ENCODE results near the gene IDE.
"Not testable (repeated sequence)": the region's sequence is repeated elsewhere in the genome, so short reads cannot be mapped to it uniquely, and the experiment has no call there.

Gene IDE

DNA sequence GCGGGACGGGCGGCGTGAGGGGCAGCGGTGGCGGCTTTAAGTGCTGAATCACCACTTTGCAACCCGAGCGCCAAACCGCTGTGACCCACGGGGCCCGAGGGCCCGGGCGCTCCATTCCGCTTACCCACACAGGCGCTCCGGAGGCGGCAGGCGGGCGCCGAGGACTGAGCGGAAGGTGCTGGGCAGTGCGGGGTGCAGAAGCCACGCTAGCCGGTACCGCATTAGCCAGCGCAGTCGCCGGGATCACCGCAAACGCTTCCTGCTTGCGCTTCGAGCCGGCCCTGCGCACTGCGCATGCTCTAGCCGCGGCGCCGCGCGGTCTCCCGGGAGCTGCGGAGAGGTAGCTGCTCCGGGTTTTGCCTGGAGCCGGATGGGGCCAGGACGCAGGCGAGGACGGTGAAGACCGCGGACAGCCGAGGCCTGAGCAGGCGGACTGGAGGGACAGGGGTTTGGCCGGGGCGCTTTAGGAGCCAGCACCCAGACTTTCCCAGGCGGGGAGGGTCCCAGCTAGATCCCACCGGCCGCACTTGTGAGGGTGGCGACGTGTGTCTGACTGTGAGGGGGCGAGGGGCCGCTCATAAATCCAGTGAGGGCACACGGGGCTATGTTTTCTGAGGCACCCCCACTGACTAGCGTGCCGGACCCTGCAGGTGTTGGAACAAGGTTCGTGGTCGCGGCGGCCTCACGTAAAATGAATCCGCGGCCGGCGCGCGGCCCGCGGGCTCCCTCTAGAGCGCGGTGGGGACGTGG, at the start of gene IDE:
TSS of gene IDE (minus strand) at position 296 of the 750 bp plus-strand sequence. CDS start at position 222, 74 bp downstream.
- peak; percentile 70 for DNase-seq (ENCODE audit: low read depth in 1 of 2, low spot score in 1 of 2)

DNA sequence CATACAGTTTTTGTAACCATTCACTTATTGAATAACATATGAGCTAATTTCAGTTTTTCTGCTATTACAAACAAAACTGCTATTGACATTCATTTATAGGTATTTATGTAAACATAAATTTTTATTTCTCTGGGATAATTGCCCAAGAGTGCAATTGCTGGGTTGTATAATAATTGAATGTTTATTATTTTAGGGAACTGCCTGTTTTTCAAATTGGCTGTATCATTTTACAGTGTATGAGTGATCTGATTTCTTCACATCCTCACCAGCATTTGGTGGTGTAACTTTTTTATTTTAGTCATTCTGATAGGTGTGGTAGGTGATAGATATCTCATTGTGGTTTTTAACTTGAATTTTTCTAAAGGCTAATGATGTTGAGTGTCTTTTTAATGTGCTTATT, 45.5 kb upstream of the IDE start:
- no peak for DNase-seq (ENCODE audit: low read depth in 1 of 2, low spot score in 1 of 2)

DNA sequence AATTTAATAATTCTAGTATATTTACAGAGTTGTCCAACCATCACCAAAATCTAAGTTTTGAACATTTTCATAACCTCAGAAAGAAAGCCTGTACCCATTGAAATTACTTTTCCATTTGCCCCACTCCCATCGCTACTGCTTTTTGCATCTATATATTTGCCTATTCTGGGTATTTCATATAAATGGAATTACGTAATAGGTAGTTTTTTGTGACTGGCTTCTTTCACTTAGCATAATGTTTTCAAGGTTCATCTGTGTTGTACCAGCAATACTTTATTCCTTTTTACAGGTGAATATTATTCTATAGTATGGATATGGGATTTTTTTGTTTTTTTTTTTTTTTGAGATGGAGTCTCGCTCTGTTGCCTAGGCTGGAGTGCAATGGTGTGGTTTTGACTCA, 41.6 kb upstream of the IDE start:
- DNase-seq (ENCODE audit: low read depth in 1 of 2, low spot score in 1 of 2) = no peak

DNA sequence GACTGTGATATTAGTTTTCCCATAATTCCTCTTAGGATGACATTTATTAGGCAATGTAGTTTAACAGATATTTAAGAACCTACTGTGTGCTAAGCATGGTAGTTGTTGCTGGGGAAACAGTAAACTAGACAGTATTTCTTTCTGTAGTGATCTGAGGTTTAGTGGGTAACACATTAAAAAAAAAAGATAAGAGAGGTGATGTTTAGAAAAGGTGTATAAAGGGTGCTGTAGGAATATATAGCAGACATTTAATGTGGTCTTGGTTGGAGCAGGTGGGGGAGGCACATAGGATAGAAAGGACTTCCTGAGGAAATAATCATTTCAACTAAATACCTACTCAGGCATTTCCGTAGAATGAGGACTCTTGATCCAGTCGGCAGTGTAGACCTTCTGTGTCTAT, 30.9 kb upstream of the IDE start:
- no peak for DNase-seq (ENCODE audit: low read depth in 1 of 2, low spot score in 1 of 2)

DNA sequence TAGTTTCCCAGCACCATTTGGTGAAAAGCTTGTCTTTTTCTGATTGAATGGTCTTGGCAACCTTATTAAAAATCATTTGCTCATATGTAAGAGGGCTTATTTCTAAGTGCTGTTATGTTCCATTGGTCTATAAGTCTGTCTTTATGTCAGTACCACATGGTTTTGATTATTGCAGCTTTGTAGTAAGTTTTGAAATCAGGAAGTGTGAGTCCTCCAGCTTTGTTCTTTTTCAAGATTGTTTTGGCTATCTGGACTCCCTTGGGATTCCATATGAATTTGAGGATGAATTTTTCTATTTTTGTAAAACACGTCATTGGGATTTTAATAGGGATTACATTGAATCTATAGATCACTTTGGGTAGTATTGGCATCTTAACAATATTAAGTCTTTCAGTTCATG, 24.4 kb upstream of the IDE start:
- no peak for DNase-seq (ENCODE audit: low read depth in 1 of 2, low spot score in 1 of 2)

DNA sequence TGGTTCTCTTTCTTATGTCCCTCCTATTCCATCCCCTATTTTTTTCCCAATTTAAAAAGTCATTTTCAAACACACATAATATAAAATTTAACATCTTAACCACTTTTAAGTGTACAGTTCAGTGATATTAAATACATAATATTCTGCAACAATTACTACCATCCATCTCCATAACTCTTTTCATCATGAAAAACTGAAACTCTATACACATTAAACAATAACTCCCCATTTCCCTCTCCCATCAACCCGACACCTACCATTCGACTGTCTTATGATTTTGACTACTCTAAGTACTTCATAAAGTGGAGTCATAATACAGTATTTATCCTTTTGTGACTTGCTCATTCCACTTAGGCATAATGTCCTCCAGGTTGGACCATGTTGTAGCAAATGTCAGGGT, 21.6 kb upstream of the IDE start:
- no peak for DNase-seq (ENCODE audit: low read depth in 1 of 2, low spot score in 1 of 2)

DNA sequence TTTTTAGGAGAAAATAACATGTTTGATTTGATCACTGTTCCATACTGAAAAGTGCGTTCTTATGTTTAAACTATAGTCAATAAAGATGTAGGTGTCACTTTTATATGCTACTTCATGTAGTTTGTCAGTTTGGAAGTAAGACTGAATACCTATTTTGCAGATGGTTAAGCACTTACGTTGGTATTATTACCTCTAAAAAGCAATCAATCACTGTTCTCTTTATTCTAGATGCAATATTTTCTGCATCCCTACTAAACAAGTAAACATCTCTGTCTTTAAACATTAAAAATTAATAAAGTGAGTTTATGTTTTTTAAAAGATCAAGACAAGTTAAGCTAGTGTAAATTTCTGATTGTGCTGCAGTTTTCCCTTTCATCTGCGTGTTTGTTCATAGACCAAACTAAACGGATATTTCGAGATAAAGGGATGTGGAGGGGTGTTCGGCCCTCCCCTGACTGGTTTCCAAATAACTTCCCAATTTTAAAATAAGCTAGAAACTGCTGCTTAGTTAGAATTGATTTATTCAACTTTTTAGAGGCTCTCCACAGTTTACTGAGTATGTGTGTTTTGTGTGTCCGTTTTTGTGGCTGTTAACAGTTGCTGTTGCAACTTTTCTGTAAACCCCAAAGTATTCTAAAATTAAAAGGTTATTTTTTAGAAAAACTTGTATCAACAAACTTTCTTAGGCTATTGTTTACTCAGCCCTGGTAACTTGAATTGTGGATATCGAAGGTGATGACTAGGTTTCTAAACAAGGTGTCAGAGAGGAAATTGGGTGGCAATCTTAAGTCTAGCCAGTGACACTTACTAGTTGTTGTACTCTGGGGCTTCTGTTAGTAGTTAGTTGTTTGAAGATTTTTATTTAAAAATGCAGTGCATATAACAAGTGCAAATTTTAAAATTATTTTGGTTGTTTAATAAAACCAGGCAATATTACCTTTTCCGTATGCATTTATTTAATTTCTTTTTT, 20.0 kb upstream of the IDE start:
- no peak for DNase-seq (ENCODE audit: low read depth in 1 of 2, low spot score in 1 of 2)

DNA sequence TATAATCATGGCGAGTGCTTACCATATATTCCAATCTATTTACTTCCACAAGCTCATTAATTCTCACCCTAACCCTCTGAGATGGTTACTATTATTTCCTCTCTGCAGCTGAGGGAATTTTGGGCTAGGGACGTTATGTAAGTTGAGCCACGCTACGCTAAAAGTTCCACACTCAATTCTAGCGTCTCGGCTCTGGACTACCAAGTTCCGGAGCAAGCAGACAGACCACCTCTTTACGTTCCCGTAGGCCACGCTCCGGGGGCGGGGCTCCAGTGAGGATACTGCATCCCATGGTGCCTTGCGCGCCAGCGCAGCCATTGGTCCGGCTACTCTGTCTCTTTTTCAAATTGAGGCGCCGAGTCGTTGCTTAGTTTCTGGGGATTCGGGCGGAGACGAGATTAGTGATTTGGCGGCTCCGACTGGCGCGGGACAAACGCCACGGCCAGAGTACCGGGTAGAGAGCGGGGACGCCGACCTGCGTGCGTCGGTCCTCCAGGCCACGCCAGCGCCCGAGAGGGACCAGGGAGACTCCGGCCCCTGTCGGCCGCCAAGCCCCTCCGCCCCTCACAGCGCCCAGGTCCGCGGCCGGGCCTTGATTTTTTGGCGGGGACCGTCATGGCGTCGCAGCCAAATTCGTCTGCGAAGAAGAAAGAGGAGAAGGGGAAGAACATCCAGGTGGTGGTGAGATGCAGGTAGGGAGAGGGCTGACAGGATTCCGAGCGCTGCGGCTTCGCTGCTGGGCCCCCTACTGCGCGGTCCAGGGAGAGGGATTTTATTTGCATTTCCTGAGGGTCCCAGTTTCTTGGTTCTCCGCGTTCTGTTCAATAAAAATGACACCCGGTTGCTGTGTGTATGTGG, 19.1 kb upstream of the IDE start, which contains the start of gene KIF11:
TSS of gene KIF11 (plus strand) at position 370 of the 858 bp plus-strand sequence. CDS start at position 616, 246 bp downstream.
- DNase-seq (ENCODE audit: low read depth in 1 of 2, low spot score in 1 of 2) = peak; percentile 92 to 97

DNA sequence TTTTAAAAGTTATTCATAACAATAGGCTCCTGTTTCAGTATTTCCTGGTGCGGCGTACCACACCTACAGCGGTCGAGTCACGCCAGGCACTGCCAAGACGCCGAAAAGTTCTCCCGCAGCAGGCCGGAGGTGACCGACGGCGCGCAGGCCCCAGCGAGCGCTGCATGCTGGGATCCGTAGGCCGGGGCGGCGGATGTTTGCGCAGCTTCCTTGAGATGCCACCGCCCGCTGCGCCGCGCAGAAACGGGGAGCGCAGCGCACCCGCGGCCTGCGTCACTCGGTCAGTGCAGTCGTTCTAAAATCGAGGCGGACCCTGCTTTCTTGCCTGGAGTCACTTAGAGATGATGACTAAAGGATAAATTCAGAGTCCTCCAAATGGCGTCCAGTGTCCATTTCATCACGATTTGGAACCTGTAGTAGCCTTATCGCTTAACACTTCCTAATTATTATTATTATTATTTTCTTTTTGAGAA, 17.7 kb upstream of the IDE start:
- DNase-seq (ENCODE audit: low read depth in 1 of 2, low spot score in 1 of 2) = peak; percentile 72 to 80

DNA sequence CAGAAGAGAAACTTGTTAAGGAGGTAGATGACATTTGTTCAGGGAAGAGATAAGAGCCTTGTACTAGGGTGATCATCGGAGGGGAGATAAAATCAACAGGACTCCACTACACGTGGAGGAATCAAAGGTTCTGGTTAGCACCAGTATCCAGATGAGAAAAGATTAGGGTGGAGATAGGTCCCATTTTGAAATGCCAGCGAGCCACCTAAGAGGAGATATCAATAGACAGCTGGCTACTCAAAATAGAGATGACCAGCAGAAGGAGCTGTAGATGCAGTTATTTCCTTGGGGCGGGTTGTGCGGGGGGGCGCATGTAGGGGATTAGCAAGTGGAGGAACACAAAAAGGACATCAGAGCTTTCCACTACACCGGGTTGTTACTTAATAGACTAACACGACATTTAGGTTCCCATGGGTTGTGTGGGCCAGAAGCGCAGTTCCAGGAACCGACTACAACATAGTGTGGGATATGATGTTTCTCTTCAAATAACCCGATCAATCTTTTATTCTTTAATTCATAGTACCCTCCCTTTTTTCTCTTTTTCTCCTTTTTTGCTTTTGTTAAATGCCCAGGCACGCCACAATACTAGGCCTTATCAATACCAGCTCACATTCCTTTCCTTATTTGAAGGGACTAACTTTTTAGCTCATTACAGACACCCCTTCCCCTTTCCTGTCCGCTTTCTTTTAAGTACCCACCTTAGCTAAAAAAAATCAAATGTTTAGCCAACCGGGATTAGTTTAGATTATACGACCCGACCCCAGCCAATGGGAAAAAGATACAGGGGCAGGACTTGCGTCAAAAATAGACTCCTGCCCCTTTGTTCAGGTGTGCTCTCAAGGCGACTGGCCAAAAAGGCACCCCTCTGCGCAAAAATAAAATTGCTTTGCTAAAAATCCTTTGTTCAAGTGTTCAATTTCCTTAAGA, 17.0 kb upstream of the IDE start:
- no peak for DNase-seq (ENCODE audit: low read depth in 1 of 2, low spot score in 1 of 2)

DNA sequence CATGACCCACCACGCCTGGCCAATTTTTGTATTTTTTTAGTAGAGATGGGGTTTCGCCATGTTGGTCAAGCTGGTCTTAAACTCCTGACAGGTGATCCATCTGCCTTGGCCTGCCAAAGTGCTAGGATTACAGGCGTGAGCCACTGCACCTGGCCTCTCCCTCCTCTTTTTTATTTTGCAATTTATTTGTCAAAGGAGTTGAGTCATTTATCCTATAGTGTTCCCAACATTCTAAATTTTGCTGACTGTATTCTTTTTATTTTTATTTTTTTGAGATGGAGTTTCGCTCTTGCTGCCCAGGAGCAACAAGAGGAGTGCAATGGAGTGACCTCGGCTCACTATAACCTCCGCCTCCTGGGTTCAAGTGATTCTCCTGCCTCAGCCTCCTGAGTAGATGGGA, 8.5 kb upstream of the IDE start:
- DNase-seq (ENCODE audit: low read depth in 1 of 2, low spot score in 1 of 2) = not testable (repeated sequence)

DNA sequence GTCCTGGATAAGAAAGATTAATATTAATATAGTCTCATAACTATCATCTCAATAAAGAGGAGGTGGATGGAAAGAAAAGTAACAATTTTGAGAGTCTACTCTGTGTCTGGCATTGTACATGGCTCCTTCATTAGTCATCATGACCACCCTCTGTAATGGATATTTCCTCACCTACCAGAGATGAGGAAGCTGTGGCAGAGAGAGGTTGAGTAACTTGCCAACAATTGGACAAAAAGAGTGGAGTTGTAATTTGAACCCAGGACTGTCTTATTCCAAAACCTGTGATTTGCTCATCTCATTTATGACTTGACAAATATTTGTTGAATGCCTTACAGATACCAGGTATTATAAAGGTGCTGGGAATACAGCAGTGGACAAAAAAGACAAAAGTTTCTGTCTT, 2.1 kb upstream of the IDE start:
- no peak for DNase-seq (ENCODE audit: low read depth in 1 of 2, low spot score in 1 of 2)

DNA sequence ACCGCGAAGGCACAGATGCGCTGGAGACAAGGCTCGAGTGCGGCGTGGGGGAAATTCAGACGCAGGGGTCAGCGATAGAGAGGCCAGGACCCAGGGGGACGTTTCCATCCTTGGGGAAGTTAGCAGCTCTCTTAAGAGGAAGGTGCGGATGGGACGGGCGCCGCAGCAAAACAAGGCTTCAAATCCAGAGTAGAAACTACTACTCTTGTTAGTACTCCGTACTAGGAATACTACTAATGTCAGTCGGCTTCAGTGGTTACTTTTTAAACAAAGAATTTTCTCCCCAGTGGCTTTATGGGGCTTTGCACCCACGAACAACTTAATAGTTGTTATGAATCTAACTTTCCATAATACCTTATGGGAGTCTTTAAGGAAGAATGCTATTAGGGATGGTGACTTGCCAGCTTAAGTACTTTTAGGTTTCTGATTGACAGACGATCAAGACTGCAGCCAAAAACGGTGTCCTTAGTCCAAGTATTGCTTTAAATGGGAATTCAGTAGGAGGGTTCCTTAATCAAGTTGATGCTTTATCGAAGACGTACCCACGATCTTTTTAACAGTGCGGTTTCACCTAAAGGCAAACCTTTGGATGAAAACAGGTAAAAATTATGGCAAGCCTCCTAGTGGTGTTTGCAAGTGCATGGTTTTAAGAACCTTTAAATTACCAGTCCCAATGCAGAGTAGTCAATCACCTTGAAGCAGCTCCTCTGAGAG, 812 bp upstream of the IDE start:
- no peak for DNase-seq (ENCODE audit: low read depth in 1 of 2, low spot score in 1 of 2)

DNA sequence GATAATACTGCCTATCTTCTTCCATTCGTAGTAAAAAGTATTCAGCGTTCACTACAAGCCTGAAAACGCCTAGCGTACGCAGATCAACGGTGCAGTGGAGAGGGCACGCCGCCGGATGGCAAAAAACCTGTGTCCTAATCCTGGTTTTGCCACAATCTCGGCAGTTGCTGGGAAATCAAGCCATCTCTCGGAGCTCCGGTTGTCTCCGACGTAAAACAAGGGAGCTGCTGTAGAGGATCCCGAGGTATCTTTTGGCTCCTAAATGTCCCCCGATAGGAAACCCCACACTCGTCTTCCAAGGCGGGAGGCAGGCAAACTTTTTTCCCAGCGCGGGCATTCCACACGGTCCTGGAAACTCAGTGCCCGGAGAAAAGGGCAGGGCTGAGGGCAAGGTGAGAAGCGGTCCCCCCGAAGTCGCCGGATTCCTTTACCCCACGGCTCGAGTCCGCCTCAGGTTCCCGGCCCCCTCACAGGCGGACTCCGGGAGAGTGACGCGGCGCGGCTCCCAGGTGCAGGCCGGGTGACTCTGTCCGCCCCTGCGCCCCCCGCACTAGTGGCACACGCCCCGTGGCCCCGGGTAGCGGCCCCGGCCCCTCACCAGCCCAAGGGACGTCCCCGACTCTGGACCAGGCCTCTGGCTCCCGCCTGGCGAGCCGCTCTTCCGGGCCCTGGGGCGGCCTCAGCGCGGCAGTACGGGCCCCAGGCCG, 649 bp downstream of the IDE start:
- DNase-seq (ENCODE audit: low read depth in 1 of 2, low spot score in 1 of 2) = peak in 1 of 2 donors; percentile 24

DNA sequence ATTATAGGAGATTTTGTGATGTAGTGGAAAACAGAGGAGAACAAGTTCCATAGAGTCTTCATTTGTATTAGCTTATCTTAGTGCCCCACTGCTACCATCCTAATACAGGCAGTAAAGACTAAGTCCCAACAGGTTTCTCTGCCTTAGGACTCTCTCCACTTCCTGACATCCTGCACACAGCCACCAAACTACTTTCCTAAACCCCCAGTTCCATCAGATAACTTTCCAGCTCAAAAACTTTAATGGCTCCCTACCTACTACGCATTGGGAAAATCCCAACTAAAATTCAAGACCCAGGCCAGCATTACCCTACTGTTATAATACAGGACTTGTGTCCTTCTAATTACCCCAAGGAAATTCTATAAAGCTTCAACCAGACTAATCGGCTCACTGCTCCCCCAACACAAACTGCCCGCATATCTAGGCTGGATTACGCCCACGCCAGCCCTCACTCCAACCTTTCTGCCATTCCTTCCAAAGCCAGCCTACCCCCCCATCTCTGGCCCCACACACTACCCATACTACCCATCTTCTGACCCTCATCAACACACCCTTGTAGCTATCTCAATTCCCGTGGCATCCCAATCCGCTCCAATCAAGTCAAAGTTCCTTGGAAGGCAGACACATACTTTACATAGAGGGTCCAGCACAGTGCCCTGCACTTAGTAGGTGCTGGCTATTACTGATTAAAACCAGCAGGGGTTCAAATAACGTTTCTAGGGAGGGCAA, 1.4 kb downstream of the IDE start:
- DNase-seq (ENCODE audit: low read depth in 1 of 2, low spot score in 1 of 2) = no peak

DNA sequence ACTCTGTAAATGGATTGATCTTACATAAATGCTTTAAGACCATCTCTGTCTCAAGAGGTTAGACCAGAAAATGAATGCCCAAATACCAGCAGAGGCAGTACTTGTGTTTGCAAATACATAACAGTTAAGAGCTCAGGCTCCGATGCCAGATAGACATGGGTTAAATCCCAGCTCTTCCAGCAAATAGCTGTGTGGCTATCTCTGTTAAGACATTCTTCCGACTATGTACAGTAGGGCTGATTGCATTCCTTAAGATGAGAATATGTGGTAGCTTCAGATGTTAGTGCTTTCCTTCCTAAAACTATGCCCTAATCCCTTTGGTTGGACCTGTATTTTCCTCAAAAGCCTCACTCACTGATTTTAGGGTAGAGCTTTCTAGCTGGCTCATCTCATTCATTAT, 2.2 kb downstream of the IDE start:
- no peak for DNase-seq (ENCODE audit: low read depth in 1 of 2, low spot score in 1 of 2)

DNA sequence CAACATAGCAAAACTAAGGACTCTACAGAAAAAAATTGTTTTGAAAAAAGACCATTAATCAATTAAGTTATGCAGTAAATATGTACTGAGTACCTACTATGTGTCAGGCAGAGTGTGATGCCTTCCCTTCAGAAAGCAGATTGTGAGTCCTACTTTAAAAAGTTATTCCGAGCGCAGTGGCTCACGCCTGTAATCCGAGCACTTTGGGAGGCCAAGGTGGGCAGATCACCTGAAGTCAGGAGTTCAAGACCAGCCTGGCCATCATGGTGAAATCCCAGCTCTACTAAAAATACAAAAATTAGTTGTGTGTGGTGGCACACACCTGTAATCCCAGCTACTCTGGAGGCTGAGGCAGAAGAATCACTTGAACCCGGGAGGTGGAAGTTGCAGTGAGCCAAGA, 4.2 kb downstream of the IDE start:
- not testable (repeated sequence) for DNase-seq (ENCODE audit: low read depth in 1 of 2, low spot score in 1 of 2)

DNA sequence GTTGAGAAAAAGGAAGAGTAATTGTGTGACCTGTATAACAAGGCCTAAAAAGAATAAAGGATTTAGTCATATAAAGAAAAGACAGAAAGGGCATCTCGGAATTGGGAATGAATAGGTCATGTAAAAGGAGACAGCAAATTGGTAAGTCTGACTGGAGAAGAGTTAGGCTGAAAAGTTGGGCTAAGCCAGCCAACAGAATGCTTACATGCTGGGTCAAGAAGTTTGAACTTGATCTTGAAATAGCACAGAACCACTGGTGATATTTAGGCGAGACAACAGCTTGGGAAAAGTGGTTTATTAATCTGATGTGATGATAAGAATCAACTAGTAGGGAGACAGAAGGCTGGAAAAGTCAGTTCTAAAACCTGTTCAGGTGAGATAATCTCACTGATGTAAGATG, 4.8 kb downstream of the IDE start:
- DNase-seq (ENCODE audit: low read depth in 1 of 2, low spot score in 1 of 2) = no peak
